HG02759 (cell line): Measurements from ENCODE around the gene SUSD6.
"Not testable (repeated sequence)": the region's sequence is repeated elsewhere in the genome, so short reads cannot be mapped to it uniquely, and the experiment has no call there.

Experiments
- ATAC-seq: cut with Tn5 transposase; IDR thresholded peaks from one replicate; pipeline ENCODE4 v1.9.1; 2021; ENCODE audit warnings: mild to moderate bottlenecking, moderate library complexity; ENCODE audit not compliant: unreplicated experiment

SUSD6 gene

DNA sequence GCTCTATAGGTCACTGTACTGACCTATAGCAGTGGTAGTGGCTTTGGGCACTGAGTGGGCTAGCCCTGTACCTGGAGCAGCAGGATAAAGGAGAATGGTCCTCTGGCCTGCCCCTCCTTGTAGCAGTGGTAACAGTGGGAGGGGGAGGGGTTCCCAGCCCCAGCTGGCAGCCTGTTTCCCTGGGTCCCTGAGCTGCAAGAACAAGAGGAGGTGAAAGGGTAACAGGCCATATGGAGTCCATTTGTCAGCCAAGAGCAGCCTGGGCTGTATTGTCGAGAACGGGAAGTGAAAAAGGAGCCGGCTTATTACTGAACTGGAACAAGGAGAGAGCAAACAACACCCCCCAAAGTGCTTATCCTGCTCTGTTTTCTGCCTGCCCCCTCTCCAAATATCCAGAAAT is 81.7 kb downstream of the SUSD6 start:
- peak; percentile 56 for ATAC-seq

GRCh38 chr14:69693801-69694729 is 82.7 kb downstream of the SUSD6 start:
- no peak for ATAC-seq

DNA sequence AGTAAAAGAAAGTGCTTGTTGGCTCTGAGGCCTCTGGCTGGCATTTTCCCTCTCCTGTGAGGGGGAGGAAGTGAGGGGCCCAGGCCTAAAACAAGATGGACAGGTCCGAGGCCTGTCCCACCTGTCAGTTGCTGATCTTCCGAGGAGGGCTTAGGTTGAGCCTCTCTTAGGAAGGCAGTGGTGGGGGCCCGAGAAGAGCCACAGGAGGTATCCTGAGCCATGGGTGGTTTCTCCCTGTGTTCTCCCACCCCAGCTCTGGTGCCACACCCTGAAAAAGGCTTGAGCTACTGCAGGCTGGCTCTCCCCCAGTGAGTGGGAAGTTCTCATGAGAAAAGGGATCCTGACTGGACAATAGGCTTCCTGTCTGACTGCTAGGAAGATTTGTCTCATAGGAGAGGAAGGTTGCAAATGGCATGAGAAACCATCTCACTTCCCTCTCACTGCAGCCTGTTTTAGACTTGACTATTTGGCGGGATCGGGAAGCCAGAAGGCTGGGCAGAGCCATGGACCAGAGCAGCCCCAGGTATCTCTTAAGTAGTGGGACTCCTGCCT is 83.4 kb downstream of the SUSD6 start:
- no peak for ATAC-seq

GRCh38 chr14:69695322-69696203 is 84.2 kb downstream of the SUSD6 start:
- peak; percentile 39 for ATAC-seq

DNA sequence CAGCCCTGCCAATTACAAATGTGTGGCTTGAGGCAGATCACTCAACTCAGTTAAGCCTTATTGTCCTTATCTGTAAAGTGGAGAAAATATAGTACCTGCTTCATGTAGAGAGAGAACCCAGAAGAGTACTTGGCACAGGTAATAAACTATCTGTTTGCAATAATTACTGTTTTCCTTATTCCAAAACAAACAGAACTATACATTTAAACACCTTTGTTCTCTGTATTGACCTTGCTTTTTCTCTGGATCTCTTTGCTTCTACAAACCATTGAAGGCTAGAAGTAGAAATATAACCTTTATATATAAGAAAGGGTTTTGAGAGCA is 84.8 kb downstream of the SUSD6 start:
- ATAC-seq: no peak

- no peak for ATAC-seq
These were observed 85.5 kb downstream of the SUSD6 start for GRCh38 chr14:69696633-69697557.

DNA sequence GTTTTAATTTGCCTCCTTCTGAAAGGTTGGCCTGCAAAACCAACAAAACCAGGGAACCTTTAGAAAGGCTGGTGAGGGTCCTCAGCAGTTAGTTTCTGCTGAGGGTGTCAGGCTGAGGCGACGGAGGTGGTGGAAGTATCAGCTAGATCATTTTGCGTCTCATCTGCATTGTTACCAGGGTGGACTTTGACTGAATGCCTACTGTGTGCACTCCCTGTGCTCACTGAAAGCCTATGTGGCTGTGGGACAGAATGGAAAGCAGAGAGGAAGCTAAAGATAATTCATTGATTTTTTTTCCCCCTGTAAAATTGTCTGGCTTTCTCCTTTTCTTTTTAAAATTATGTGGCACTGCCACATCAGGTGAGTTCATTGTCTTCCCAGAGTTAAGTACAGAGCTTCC is 87.2 kb downstream of the SUSD6 start:
- no peak for ATAC-seq

- ATAC-seq: not testable (repeated sequence)
These were observed 87.8 kb downstream of the SUSD6 start for GRCh38 chr14:69699243-69699642.

DNA sequence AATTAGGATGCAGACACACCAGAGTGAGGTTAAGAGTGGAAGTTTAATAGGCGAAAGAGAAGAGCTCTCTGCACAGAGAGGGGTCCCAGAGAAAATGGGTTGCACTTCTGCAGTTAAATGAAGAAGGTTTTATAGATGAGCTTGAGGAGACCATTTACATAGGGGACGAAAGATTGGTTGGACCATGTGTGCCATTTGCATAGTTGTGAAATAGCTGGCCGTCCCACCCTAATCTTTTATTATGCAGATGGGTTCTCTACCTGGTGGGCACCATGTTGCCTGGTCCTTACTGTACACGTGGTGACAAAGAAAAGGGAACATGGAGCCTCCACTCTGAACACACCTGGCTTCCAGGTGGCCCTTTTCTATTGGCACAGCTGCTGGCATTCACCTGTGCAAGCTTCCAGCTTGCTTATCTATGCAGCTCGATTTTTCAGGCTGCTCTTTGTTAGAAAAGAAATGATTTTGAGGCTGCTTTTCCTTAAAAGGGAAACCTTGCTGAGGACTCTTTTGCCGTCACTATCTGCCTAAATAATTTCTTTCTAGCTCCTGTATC is 88.4 kb downstream of the SUSD6 start:
- ATAC-seq: no peak

GRCh38 chr14:69700575-69700974 is 89.2 kb downstream of the SUSD6 start:
- no peak for ATAC-seq

- ATAC-seq: no peak
These were observed 89.9 kb downstream of the SUSD6 start for GRCh38 chr14:69701291-69701690.

- no peak for ATAC-seq
These were observed 90.5 kb downstream of the SUSD6 start for GRCh38 chr14:69701857-69702256.

GRCh38 chr14:69703047-69704039 is 91.9 kb downstream of the SUSD6 start:
- no peak for ATAC-seq

DNA sequence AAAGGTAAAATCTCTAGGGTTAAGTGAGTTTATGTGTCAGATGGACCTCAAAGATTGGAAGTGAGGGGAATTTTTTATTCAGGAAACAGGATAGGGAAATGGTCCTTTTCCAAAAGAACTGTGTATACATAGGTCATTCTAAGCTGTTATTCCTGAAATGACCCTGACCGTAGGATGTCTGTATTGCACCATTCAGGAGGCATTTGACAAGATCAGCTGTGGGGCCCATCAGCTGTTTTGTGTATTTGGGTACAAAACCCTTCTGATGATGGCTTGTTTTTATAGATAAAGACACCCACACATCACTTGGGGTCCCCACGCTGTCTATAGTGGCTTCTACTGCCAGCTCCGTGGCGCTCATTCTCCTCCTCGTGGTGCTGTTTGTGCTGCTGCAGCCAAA is 92.9 kb downstream of the SUSD6 start:
- ATAC-seq: no peak

- no peak for ATAC-seq
These were observed 94.3 kb downstream of the SUSD6 start for GRCh38 chr14:69705706-69706105.

DNA sequence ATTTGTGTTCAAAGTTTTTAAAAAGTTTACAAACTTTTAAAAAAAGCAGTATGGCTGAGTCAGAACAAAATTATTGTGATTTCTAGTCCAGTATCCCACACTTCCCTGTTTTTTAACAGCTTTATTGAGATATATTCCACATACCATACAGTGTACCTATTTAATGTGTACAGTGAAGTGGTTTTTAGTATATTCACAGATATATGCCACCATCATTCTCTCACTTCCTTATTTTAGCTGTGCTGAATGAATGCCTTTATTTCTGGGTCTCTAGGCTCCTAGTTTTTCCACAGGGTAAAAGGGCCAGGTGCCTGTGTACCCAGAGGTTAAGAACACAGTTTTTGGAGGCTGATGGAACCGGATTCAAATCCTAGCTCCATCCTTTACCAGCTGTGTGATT is 96.7 kb downstream of the SUSD6 start:
- ATAC-seq: no peak

GRCh38 chr14:69708586-69709560 is 97.5 kb downstream of the SUSD6 start:
- ATAC-seq: no peak

DNA sequence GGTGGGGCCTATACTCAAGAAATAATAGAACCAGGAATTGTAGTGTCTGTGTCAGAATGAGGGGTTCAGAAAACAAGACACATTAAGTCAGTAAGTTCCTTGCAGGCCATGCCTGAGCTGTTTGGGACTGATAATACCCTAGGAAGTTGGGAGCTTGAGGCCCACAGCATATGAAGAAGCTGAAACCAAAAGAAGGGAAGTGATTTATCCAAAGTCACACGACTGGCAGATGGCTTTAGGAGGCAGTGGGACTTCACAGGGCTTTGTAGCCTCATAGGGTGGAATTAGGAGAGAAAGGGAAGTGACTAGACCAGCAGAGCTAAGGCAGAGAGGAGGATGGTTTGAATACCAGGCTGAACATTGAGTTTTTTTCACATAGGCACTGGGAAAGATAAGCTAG is 99.0 kb downstream of the SUSD6 start:
- ATAC-seq: no peak
